ENCODE results near the gene UNC119. TPM values are rescaled to one million over a fixed set of nuclear protein-coding genes. Genes with fewer than 3 reads are reported as not detected.

UNC119 gene
- total and polyA plus RNA-seq, 2 donors (not counting 1 experiment from before 2014, with no cell fraction given), result 19.2 to 26.4 TPM

DNA sequence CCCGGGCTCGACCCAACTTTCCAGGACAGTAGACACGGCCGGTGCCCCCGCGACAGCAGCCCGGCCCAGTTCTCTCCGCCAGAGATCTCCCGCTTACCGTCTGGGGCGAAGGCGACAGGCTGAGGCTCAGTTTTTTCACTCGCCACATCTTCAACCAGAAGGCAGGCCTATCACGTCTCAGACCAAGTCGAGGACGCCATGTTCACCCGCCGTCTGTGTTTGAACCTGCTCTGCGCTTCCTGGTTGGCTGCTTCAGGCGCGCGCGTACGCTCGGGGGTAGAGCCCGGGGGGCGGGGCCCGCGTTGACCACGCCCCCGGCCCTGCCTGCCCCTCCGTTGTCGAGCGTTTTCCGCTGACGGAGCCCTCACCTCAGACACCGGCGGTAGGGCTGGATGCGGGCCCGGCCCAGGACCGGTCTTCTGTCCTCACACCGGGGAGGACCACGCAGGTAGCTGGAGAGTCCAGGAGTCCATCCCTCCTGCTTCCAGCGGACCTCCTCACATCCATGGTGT lies 46.4 kb upstream of the UNC119 start, which contains the start of gene SPAG5:
Gene SPAG5, minus strand, starts transcription at position 227 of the 512 bp plus-strand sequence. Its CDS starts 79 bp downstream, at position 148.
- H4K20me1 ChIP-seq (ENCODE audit: control insufficient read depth, extremely low read depth, insufficient read depth, low read length), result no peaks in the 10 kb centered on the region
- no peaks in the 10 kb centered on the region for H3K27me3 ChIP-seq (ENCODE audit: control insufficient read depth, insufficient read depth, low read length)
- peaks cover 6% of the 10 kb centered on the region for H3K4me1 ChIP-seq (ENCODE audit: control insufficient read depth, extremely low read depth, insufficient read depth, low read length)
- peak within 1 kb of the TSS; percentile 94 for H3K27ac ChIP-seq (ENCODE audit: insufficient read depth, low read length)
- DNase-seq (ENCODE audit: low read depth in 2 of 2), result peak; percentile 86 to 89
- peaks cover 16% of the 10 kb centered on the region for H3K79me2 ChIP-seq (ENCODE audit: control insufficient read depth, insufficient read depth, low read length)
- peak within 1 kb of the TSS; percentile 83 for H3K9ac ChIP-seq (ENCODE audit: insufficient read depth, low read length)
- no peaks in the 10 kb centered on the region for H3K9me3 ChIP-seq (ENCODE audit: control insufficient read depth, insufficient read depth, low read depth, low read length)
- peak within 1 kb of the TSS; percentile 78 to 94 (median 86) for H3K4me3 ChIP-seq (replicated peaks in 1 of 4; ENCODE audit: control extremely low read depth in 1 of 4, insufficient read depth in 1 of 4, low read depth in 3 of 4, low read length in 4 of 4)
- peak within 1 kb of the TSS; percentile 91 for H2AFZ ChIP-seq (ENCODE audit: low read length)
- peak within 1 kb of the TSS; percentile 100 for H3K4me2 ChIP-seq (ENCODE audit: extremely low read depth, insufficient read depth, low read length)
- H3K36me3 ChIP-seq (ENCODE audit: control insufficient read depth, insufficient read depth, low read length), result no peaks in the 10 kb centered on the region
- TF ChIP-seq, protein P1, sequence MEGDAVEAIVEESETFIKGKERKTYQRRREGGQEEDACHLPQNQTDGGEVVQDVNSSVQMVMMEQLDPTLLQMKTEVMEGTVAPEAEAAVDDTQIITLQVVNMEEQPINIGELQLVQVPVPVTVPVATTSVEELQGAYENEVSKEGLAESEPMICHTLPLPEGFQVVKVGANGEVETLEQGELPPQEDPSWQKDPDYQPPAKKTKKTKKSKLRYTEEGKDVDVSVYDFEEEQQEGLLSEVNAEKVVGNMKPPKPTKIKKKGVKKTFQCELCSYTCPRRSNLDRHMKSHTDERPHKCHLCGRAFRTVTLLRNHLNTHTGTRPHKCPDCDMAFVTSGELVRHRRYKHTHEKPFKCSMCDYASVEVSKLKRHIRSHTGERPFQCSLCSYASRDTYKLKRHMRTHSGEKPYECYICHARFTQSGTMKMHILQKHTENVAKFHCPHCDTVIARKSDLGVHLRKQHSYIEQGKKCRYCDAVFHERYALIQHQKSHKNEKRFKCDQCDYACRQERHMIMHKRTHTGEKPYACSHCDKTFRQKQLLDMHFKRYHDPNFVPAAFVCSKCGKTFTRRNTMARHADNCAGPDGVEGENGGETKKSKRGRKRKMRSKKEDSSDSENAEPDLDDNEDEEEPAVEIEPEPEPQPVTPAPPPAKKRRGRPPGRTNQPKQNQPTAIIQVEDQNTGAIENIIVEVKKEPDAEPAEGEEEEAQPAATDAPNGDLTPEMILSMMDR (conservative IDR thresholded peaks at IDR 0.05 in 1 of 2, IDR thresholded peaks at IDR 0.05 in 1 of 2; ENCODE audit: low read depth in 1 of 2, low read length in 2 of 2), result no peak
- no peak for TF ChIP-seq EZH2 (IDR thresholded peaks at IDR 0.05; ENCODE audit: low read length, missing control alignments)

DNA sequence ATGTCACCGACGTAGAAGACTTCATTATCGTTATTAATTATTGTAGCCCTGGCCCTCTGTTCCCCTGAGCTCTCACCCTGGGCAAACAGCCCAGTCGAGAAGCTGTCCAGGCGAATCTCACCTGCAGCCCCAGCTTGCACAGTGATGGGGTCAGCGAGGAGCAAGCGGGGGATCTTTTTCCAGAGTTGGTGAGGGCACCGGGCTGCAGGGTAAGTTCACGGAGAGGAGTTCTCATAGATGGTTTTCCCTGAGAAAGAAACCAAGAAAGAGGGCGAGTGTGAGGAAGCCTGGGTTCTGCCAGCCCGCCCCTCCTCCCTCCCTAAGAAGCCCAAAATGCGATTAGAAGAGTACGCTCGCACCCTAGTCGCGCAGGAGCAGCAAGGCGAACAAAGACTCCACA lies 46.0 kb upstream of the UNC119 start:
- H4K20me1 ChIP-seq (ENCODE audit: control insufficient read depth, extremely low read depth, insufficient read depth, low read length), result no peaks in the 10 kb centered on the region
- peak overlapping the region; percentile 83 for H3K9ac ChIP-seq (ENCODE audit: insufficient read depth, low read length)
- peak overlapping the region; percentile 86 for H2AFZ ChIP-seq (ENCODE audit: low read length)
- peaks cover 16% of the 10 kb centered on the region for H3K79me2 ChIP-seq (ENCODE audit: control insufficient read depth, insufficient read depth, low read length)
- peak overlapping the region; percentile 98 for H3K4me2 ChIP-seq (ENCODE audit: extremely low read depth, insufficient read depth, low read length)
- H3K27me3 ChIP-seq (ENCODE audit: control insufficient read depth, insufficient read depth, low read length), result no peaks in the 10 kb centered on the region
- DNase-seq (ENCODE audit: low read depth in 2 of 2), result no peak
- peak overlapping the region; percentile 94 for H3K27ac ChIP-seq (ENCODE audit: insufficient read depth, low read length)
- peak overlapping the region; percentile 62 to 94 (median 86) for H3K4me3 ChIP-seq (replicated peaks in 1 of 4; ENCODE audit: control extremely low read depth in 1 of 4, insufficient read depth in 1 of 4, low read depth in 3 of 4, low read length in 4 of 4)
- no peaks in the 10 kb centered on the region for H3K36me3 ChIP-seq (ENCODE audit: control insufficient read depth, insufficient read depth, low read length)
- no peaks in the 10 kb centered on the region for H3K9me3 ChIP-seq (ENCODE audit: control insufficient read depth, insufficient read depth, low read depth, low read length)
- H3K4me1 ChIP-seq (ENCODE audit: control insufficient read depth, extremely low read depth, insufficient read depth, low read length), result peaks cover 6% of the 10 kb centered on the region
- TF ChIP-seq EZH2 (IDR thresholded peaks at IDR 0.05; ENCODE audit: low read length, missing control alignments), result no peak
- TF ChIP-seq, protein P1 (conservative IDR thresholded peaks at IDR 0.05 in 1 of 2, IDR thresholded peaks at IDR 0.05 in 1 of 2; ENCODE audit: low read depth in 1 of 2, low read length in 2 of 2), result no peak

DNA sequence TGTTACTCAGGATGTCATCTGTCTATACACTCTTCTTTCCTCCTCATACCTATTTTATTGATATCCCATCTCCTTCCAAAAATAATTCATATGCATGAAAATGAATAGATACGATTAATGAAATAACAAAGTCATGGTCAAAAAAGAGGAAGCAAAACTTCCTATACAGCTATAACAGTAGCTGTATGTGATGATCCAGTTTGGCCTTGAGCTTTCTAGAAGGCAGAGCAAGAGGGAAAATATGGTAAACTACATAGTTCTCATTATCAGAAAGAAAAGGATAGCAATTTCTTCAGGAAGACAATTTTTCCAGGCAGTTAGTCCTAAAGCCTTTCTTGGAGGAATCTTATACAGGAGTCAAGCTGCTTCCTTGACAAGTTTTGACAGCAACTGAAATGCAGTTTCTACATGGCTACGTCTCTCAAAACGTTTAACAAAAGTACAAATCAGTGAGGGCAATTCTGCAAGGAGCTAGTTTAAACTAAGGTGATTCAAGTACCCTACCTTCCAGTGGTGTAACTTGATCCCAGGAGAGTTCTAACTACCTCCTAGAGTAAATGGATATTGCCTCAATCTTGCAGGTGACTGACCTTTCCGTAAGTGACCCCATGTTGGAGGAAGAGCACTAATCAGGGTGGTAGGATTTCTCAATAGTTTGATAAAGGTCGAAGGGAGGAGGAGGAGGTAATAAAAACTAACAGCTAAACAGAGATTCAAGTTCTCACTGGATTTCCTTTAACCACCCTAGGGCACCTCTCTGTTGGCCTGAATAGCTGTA lies 45.4 kb upstream of the UNC119 start:
- Histone ChIP-seq H3K79me2 (ENCODE audit: control insufficient read depth, insufficient read depth, low read length) (peaks cover 16% of the 10 kb centered on the region), H2AFZ (ENCODE audit: low read length) (no peak overlapping the region), H3K36me3 (ENCODE audit: control insufficient read depth, insufficient read depth, low read length) (no peaks in the 10 kb centered on the region), H3K9ac (ENCODE audit: insufficient read depth, low read length) (no peak overlapping the region), H3K4me1 (ENCODE audit: control insufficient read depth, extremely low read depth, insufficient read depth, low read length) (peaks cover 6% of the 10 kb centered on the region), H3K4me3 (replicated peaks in 1 of 4; ENCODE audit: control extremely low read depth in 1 of 4, insufficient read depth in 1 of 4, low read depth in 3 of 4, low read length in 4 of 4) (peak overlapping the region; percentile 62 to 94 (median 86)), H3K9me3 (ENCODE audit: control insufficient read depth, insufficient read depth, low read depth, low read length) (no peaks in the 10 kb centered on the region), H3K27me3 (ENCODE audit: control insufficient read depth, insufficient read depth, low read length) (no peaks in the 10 kb centered on the region), H3K27ac (ENCODE audit: insufficient read depth, low read length) (peak overlapping the region; percentile 94), H3K4me2 (ENCODE audit: extremely low read depth, insufficient read depth, low read length) (peak overlapping the region; percentile 98), H4K20me1 (ENCODE audit: control insufficient read depth, extremely low read depth, insufficient read depth, low read length) (no peaks in the 10 kb centered on the region)
- DNase-seq (ENCODE audit: low read depth in 2 of 2), result no peak
- TF ChIP-seq, protein P1 (conservative IDR thresholded peaks at IDR 0.05 in 1 of 2, IDR thresholded peaks at IDR 0.05 in 1 of 2; ENCODE audit: low read depth in 1 of 2, low read length in 2 of 2), result no peak
- TF ChIP-seq EZH2 (IDR thresholded peaks at IDR 0.05; ENCODE audit: low read length, missing control alignments), result no peak
